Lung (tissue), 12 donors: ENCODE results near the gene FBLN1. TPM values are rescaled to one million over a fixed set of nuclear protein-coding genes. Genes with fewer than 3 reads are reported as not detected.
A peak's percentile ranks its signal among the peaks of the same experiment; 100 is the strongest.

Experiments used
- ATAC-seq: fragments of 200-7000 bp; cut with Tn5 transposase; one replicate; pipeline ENCODE4 v1.9.1; 2020; ENCODE audit warnings: moderate number of reproducible peaks; ENCODE audit not compliant: insufficient read depth, low FRiP score
- DNase-seq, 3 donors: peaks; one replicate each; pipeline ENCODE4 v3.0.0-alpha.2; 2013 to 2017
- H3K27ac ChIP-seq, 2 donors: one replicate each; pipeline ENCODE4 v1.5.1; 2013; ENCODE audit warnings: mild to moderate bottlenecking in 2 of 2, moderate library complexity in 2 of 2, control low read depth in 1 of 2, inconsistent platforms in 1 of 2, low read depth in 1 of 2, low read length in 1 of 2
- H3K27me3 ChIP-seq, 3 donors: one replicate each; pipeline ENCODE4 v1.5.1; 2013; ENCODE audit warnings: low read length in 2 of 3; ENCODE audit not compliant: control insufficient read depth in 3 of 3, insufficient read depth in 3 of 3
- H3K36me3 ChIP-seq, 4 donors: one replicate each; pipeline ENCODE4 v1.5.1; 2013; ENCODE audit warnings: low read length in 4 of 4, mild to moderate bottlenecking in 1 of 4, moderate library complexity in 1 of 4; ENCODE audit not compliant: control insufficient read depth in 4 of 4, insufficient read depth in 4 of 4
- H3K4me1 ChIP-seq, 5 donors: one replicate each; pipeline ENCODE4 v1.5.1; 2013; ENCODE audit warnings: low read length in 5 of 5, mild to moderate bottlenecking in 2 of 5, moderate library complexity in 1 of 5; ENCODE audit not compliant: control insufficient read depth in 5 of 5, insufficient read depth in 5 of 5
- H3K4me3 ChIP-seq: one replicate; pipeline ENCODE4 v1.5.1; 2013; ENCODE audit warnings: mild to moderate bottlenecking, control low read depth, moderate library complexity
- H3K9ac ChIP-seq, 2 donors: one replicate each; pipeline ENCODE4 v1.5.1; 2013; ENCODE audit warnings: low read length in 2 of 2, control low read depth in 1 of 2; ENCODE audit not compliant: insufficient read depth in 1 of 2
- H3K9me3 ChIP-seq, 4 donors: one replicate each; pipeline ENCODE4 v1.5.1; 2013; ENCODE audit warnings: low read length in 3 of 4, mild to moderate bottlenecking in 1 of 4, moderate library complexity in 1 of 4; ENCODE audit not compliant: control insufficient read depth in 4 of 4, insufficient read depth in 3 of 4
- WGBS, 2 donors: extraction: QIAGEN DNeasy Blood & Tissue Kit; methylation state at CpG; one replicate each; pipeline ENCODE4 v1.1.7; 2013; 5-methylcytosine and 5-hydroxymethylcytosine counted together
- polyA plus RNA-seq, 2 donors: library from polyadenylated mRNA; stranded (reverse); fragments of 200-250 nt; gene quantifications; one replicate each; pipeline ENCODE4 v1.2.1, GENCODE V29; 2013
- total RNA-seq, 2 donors: library from RNA; depleted of rRNA in 1 of 2; stranded (reverse); fragments of >200 nt in 1 of 2; gene quantifications; one replicate each; pipeline ENCODE4 v1.2.1, GENCODE V29; 2014 to 2021
- TF ChIP-seq, protein P1 (sequence below): IDR thresholded peaks from 2 replicates; pipeline ENCODE4 v1.5.1; 2012; ENCODE audit warnings: mild to moderate bottlenecking; ENCODE audit errors: control extremely low read depth, extremely low read depth
- donor health status: control.
- donor health status: control.
- donor health status: Bipolar disorder and iron deficiency.
- donor health status: healthy.
- donor health status: DM: yes; HTN: yes; CAD: no.

The FBLN1 gene
- total and polyA plus RNA-seq, 4 donors: 82.7 to 357 (median 233) TPM

DNA sequence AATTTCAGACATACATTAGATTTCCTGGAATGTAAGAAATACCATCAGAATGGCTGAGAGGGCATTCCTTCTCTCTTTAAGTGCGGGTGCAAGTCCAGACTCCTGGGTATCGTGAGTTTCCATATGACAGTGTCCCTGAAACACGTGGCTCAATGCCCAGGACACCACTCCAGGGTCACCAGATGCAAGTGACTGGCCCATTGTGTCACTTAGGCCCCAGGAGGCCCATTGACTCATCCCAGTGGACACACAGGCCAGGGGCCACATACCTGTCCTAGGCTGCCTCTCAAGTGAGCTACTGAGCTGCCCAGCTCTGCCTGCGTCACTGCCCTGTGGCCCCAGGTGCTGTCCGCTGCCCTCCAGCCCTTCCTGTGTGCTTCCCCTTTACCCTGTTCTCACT lies 18.5 kb downstream of the FBLN1 start:
- H3K27me3 ChIP-seq: no peaks in the 10 kb centered on the region
- H3K36me3 ChIP-seq: peaks cover 0 to 65% (median 24%) of the 10 kb centered on the region in 4 donors
- peak overlapping the region in 1 of 2 donors; percentile 24 for H3K27ac ChIP-seq
- DNase-seq (no peak), ATAC-seq (no peak)
- TF ChIP-seq, protein P1, sequence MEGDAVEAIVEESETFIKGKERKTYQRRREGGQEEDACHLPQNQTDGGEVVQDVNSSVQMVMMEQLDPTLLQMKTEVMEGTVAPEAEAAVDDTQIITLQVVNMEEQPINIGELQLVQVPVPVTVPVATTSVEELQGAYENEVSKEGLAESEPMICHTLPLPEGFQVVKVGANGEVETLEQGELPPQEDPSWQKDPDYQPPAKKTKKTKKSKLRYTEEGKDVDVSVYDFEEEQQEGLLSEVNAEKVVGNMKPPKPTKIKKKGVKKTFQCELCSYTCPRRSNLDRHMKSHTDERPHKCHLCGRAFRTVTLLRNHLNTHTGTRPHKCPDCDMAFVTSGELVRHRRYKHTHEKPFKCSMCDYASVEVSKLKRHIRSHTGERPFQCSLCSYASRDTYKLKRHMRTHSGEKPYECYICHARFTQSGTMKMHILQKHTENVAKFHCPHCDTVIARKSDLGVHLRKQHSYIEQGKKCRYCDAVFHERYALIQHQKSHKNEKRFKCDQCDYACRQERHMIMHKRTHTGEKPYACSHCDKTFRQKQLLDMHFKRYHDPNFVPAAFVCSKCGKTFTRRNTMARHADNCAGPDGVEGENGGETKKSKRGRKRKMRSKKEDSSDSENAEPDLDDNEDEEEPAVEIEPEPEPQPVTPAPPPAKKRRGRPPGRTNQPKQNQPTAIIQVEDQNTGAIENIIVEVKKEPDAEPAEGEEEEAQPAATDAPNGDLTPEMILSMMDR: no peak
- H3K4me3 ChIP-seq: no peak overlapping the region
- H3K9me3 ChIP-seq: no peaks in the 10 kb centered on the region
- H3K9ac ChIP-seq: no peak overlapping the region
- peaks cover 0 to 15% (median 6%) of the 10 kb centered on the region in 5 donors for H3K4me1 ChIP-seq
- whole genome bisulfite sequencing, 2 donors: 84 to 91% methylated on average over 5 of the region's 5 CpGs

DNA sequence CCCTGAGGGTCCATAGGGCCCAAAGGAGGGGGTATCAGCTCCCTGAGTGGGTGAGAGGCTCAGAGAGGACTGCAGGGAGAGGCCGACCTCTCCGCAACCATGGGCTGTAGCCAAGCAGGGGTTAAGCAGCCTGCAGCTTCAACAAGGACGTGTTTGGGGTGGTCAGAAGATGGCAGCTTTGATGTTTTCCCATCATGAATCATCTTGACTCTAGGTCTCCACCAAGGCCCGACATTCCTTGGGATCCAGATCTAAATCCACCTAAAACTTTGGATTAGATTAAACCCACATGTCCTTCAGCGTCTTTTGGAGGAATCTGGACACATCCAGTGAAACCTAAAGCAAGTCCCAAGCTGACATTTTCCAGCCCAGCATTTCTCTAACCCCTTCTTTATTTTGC lies 19.8 kb downstream of the FBLN1 start:
- Histone ChIP-seq H3K9ac (no peak overlapping the region), H3K4me3 (no peak overlapping the region), H3K27me3 (no peaks in the 10 kb centered on the region), H3K4me1 (peaks cover 0 to 13% (median 0%) of the 10 kb centered on the region in 5 donors), H3K36me3 (peaks cover 0 to 70% (median 29%) of the 10 kb centered on the region in 4 donors), H3K9me3 (no peaks in the 10 kb centered on the region), H3K27ac (no peak overlapping the region)
- 73 to 78% methylated on average over 5 of the region's 5 CpGs for WGBS, 2 donors
- ATAC-seq: no peak
- no peak for DNase-seq
- TF ChIP-seq, protein P1: no peak

GRCh38 chr22:45524157-45524556 lies 21.5 kb downstream of the FBLN1 start:
- 73 to 79% methylated on average over 6 of the region's 6 CpGs for WGBS, 2 donors
- no peak overlapping the region for H3K27ac ChIP-seq
- no peaks in the 10 kb centered on the region for H3K9me3 ChIP-seq
- TF ChIP-seq, protein P1: no peak
- no peak overlapping the region for H3K9ac ChIP-seq
- peaks cover 0 to 79% (median 33%) of the 10 kb centered on the region in 4 donors for H3K36me3 ChIP-seq
- H3K4me3 ChIP-seq: no peak overlapping the region
- peaks cover 0 to 29% (median 7%) of the 10 kb centered on the region in 5 donors for H3K4me1 ChIP-seq
- ATAC-seq: no peak
- no peaks in the 10 kb centered on the region for H3K27me3 ChIP-seq
- no peak for DNase-seq

DNA sequence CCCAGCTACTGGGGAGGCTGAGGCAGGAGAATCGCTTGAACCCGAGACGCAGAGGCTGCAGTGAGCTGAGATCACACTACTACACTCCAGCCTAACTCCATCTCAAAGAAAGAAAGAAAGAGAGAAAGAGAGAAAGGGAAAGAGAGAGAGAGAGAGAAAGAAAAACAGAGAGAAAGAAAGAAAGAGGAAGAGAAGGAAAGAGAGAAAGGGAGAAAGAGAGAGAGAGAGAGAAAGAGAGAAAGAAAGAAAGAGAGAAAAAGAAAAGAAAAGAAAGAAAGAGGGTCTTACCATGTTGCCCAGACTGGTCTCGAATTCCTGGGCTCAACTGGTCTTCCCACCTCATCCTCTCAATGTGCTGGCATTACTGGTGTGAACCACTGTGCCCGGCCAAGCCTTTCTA lies 22.3 kb downstream of the FBLN1 start:
- DNase-seq (no peak), ATAC-seq (no peak)
- TF ChIP-seq, protein P1: no peak
- Histone ChIP-seq H3K9me3 (no peaks in the 10 kb centered on the region), H3K36me3 (peaks cover 0 to 78% (median 33%) of the 10 kb centered on the region in 4 donors), H3K27me3 (no peaks in the 10 kb centered on the region), H3K9ac (peak overlapping the region in 1 of 2 donors; percentile 38), H3K4me3 (no peak overlapping the region), H3K4me1 (peaks cover 0 to 36% (median 10%) of the 10 kb centered on the region in 5 donors), H3K27ac (no peak overlapping the region)
- 86 to 89% methylated on average over 5 of the region's 5 CpGs for WGBS, 2 donors
